ENCODE measurements around the gene KIF19. TPM values are rescaled to one million over a fixed set of nuclear protein-coding genes. Genes with fewer than 3 reads are reported as not detected.

KIF19 gene
- total and polyA plus RNA-seq, 4 donors = 4.4 to 5.1 TPM; not detected in 2

GRCh38 chr17:74332017-74332650 is 6.1 kb downstream of the KIF19 start:
- H3K27me3 ChIP-seq (ENCODE audit: control insufficient read depth in 1 of 2, insufficient read depth in 2 of 2, low read length in 1 of 2) = no peaks in the 10 kb centered on the region
- intact Hi-C loops (cut with DNase I) = no loop called here
- H3K27ac ChIP-seq (ENCODE audit: low read depth in 1 of 2, low read length in 2 of 2) = no peak overlapping the region

GRCh38 chr17:74332763-74333283 is 6.8 kb downstream of the KIF19 start:
- intact Hi-C loops (cut with DNase I) = no loop called here
- no peak for ATAC-seq (ENCODE audit: low FRiP score)
- no peak for DNase-seq
- 39 to 42% methylated on average over 11 of the region's 11 CpGs for WGBS, 2 donors
- Histone ChIP-seq H3K4me1 (ENCODE audit: control insufficient read depth in 1 of 2, insufficient read depth in 2 of 2, low read length in 2 of 2) (no peaks in the 10 kb centered on the region), H3K9me3 (ENCODE audit: control insufficient read depth, low read length) (peaks cover 6% of the 10 kb centered on the region), H3K27me3 (ENCODE audit: control insufficient read depth in 1 of 2, insufficient read depth in 2 of 2, low read length in 1 of 2) (no peaks in the 10 kb centered on the region), H3K4me3 (ENCODE audit: low read length in 2 of 2) (no peak overlapping the region), H3K27ac (ENCODE audit: low read depth in 1 of 2, low read length in 2 of 2) (no peak overlapping the region), H3K36me3 (ENCODE audit: control insufficient read depth in 1 of 2, insufficient read depth in 2 of 2, low read length in 1 of 2) (no peaks in the 10 kb centered on the region)

More at GRCh38 chr17:74332017-74332650, 6.1 kb downstream of the KIF19 start:
- Histone ChIP-seq H3K4me1 (ENCODE audit: control insufficient read depth in 1 of 2, insufficient read depth in 2 of 2, low read length in 2 of 2) (no peaks in the 10 kb centered on the region), H3K36me3 (ENCODE audit: control insufficient read depth in 1 of 2, insufficient read depth in 2 of 2, low read length in 1 of 2) (no peaks in the 10 kb centered on the region), H3K9me3 (ENCODE audit: control insufficient read depth, low read length) (peaks cover 6% of the 10 kb centered on the region), H3K4me3 (ENCODE audit: low read length in 2 of 2) (no peak overlapping the region)
- ATAC-seq (ENCODE audit: low FRiP score) = no peak
- 62 to 66% methylated on average over 7 of the region's 7 CpGs for whole genome bisulfite sequencing, 2 donors
- no peak for DNase-seq

GRCh38 chr17:74334393-74335039 is 8.5 kb downstream of the KIF19 start:
- intact Hi-C loops (cut with DNase I) = no loop called here
- no peaks in the 10 kb centered on the region for H3K4me1 ChIP-seq (ENCODE audit: control insufficient read depth in 1 of 2, insufficient read depth in 2 of 2, low read length in 2 of 2)
- ATAC-seq (ENCODE audit: low FRiP score) (no peak), DNase-seq (no peak)
- WGBS, 2 donors = 83 to 85% methylated on average over 2 of the region's 2 CpGs
- no peaks in the 10 kb centered on the region for H3K36me3 ChIP-seq (ENCODE audit: control insufficient read depth in 1 of 2, insufficient read depth in 2 of 2, low read length in 1 of 2)
- no peaks in the 10 kb centered on the region for H3K27me3 ChIP-seq (ENCODE audit: control insufficient read depth in 1 of 2, insufficient read depth in 2 of 2, low read length in 1 of 2)
- no peak overlapping the region for H3K27ac ChIP-seq (ENCODE audit: low read depth in 1 of 2, low read length in 2 of 2)
- no peak overlapping the region for H3K4me3 ChIP-seq (ENCODE audit: low read length in 2 of 2)
- H3K9me3 ChIP-seq (ENCODE audit: control insufficient read depth, low read length) = peaks cover 6% of the 10 kb centered on the region

GRCh38 chr17:74335529-74336062 is 9.6 kb downstream of the KIF19 start:
- Histone ChIP-seq H3K27me3 (ENCODE audit: control insufficient read depth in 1 of 2, insufficient read depth in 2 of 2, low read length in 1 of 2) (no peaks in the 10 kb centered on the region), H3K4me3 (ENCODE audit: low read length in 2 of 2) (no peak overlapping the region), H3K4me1 (ENCODE audit: control insufficient read depth in 1 of 2, insufficient read depth in 2 of 2, low read length in 2 of 2) (no peaks in the 10 kb centered on the region), H3K27ac (ENCODE audit: low read depth in 1 of 2, low read length in 2 of 2) (no peak overlapping the region), H3K36me3 (ENCODE audit: control insufficient read depth in 1 of 2, insufficient read depth in 2 of 2, low read length in 1 of 2) (no peaks in the 10 kb centered on the region), H3K9me3 (ENCODE audit: control insufficient read depth, low read length) (peaks cover 6% of the 10 kb centered on the region)
- 79 to 83% methylated on average over 5 of the region's 5 CpGs for WGBS, 2 donors
- DNase-seq (no peak), ATAC-seq (ENCODE audit: low FRiP score) (no peak)
- intact Hi-C loops (cut with DNase I) = no loop called here

- no peaks in the 10 kb centered on the region for H3K36me3 ChIP-seq (ENCODE audit: control insufficient read depth in 1 of 2, insufficient read depth in 2 of 2, low read length in 1 of 2)
- no peaks in the 10 kb centered on the region for H3K4me1 ChIP-seq (ENCODE audit: control insufficient read depth in 1 of 2, insufficient read depth in 2 of 2, low read length in 2 of 2)
- ATAC-seq (ENCODE audit: low FRiP score) (no peak), DNase-seq (no peak)
- no peaks in the 10 kb centered on the region for H3K27me3 ChIP-seq (ENCODE audit: control insufficient read depth in 1 of 2, insufficient read depth in 2 of 2, low read length in 1 of 2)
- H3K27ac ChIP-seq (ENCODE audit: low read depth in 1 of 2, low read length in 2 of 2) = no peak overlapping the region
- WGBS, 2 donors = 79 to 86% methylated on average over 7 of the region's 7 CpGs
- H3K4me3 ChIP-seq (ENCODE audit: low read length in 2 of 2) = no peak overlapping the region
- peaks cover 6% of the 10 kb centered on the region for H3K9me3 ChIP-seq (ENCODE audit: control insufficient read depth, low read length)
- intact Hi-C loops (cut with DNase I) = no loop called here
These were observed 10.3 kb downstream of the KIF19 start for GRCh38 chr17:74336307-74336706.

- no peaks in the 10 kb centered on the region for H3K27me3 ChIP-seq (ENCODE audit: control insufficient read depth in 1 of 2, insufficient read depth in 2 of 2, low read length in 1 of 2)
- DNase-seq (no peak), ATAC-seq (ENCODE audit: low FRiP score) (no peak)
- 65 to 66% methylated on average over 12 of the region's 12 CpGs for WGBS, 2 donors
- peaks cover 6% of the 10 kb centered on the region for H3K9me3 ChIP-seq (ENCODE audit: control insufficient read depth, low read length)
- H3K4me1 ChIP-seq (ENCODE audit: control insufficient read depth in 1 of 2, insufficient read depth in 2 of 2, low read length in 2 of 2) = no peaks in the 10 kb centered on the region
- no peak overlapping the region for H3K27ac ChIP-seq (ENCODE audit: low read depth in 1 of 2, low read length in 2 of 2)
- intact Hi-C loops (cut with DNase I) = no loop called here
- no peak overlapping the region for H3K4me3 ChIP-seq (ENCODE audit: low read length in 2 of 2)
- H3K36me3 ChIP-seq (ENCODE audit: control insufficient read depth in 1 of 2, insufficient read depth in 2 of 2, low read length in 1 of 2) = no peaks in the 10 kb centered on the region
These were observed 11.9 kb downstream of the KIF19 start for GRCh38 chr17:74337834-74338500.

GRCh38 chr17:74339537-74340195 is 13.6 kb downstream of the KIF19 start:
- H3K9me3 ChIP-seq (ENCODE audit: control insufficient read depth, low read length) = peaks cover 2% of the 10 kb centered on the region
- no peak overlapping the region for H3K4me3 ChIP-seq (ENCODE audit: low read length in 2 of 2)
- no peak for ATAC-seq (ENCODE audit: low FRiP score)

GRCh38 chr17:74340470-74341023 is 14.5 kb downstream of the KIF19 start:
- intact Hi-C loops (cut with DNase I) = no loop called here
- Histone ChIP-seq H3K36me3 (ENCODE audit: control insufficient read depth in 1 of 2, insufficient read depth in 2 of 2, low read length in 1 of 2) (no peaks in the 10 kb centered on the region), H3K4me1 (ENCODE audit: control insufficient read depth in 1 of 2, insufficient read depth in 2 of 2, low read length in 2 of 2) (no peaks in the 10 kb centered on the region), H3K4me3 (ENCODE audit: low read length in 2 of 2) (no peak overlapping the region), H3K9me3 (ENCODE audit: control insufficient read depth, low read length) (no peaks in the 10 kb centered on the region), H3K27ac (ENCODE audit: low read depth in 1 of 2, low read length in 2 of 2) (no peak overlapping the region), H3K27me3 (ENCODE audit: control insufficient read depth in 1 of 2, insufficient read depth in 2 of 2, low read length in 1 of 2) (no peaks in the 10 kb centered on the region)
- DNase-seq = no peak
- 71 to 75% methylated on average over 13 of the region's 13 CpGs for WGBS, 2 donors
- ATAC-seq (ENCODE audit: low FRiP score) = no peak

More at GRCh38 chr17:74339537-74340195, 13.6 kb downstream of the KIF19 start:
- no peaks in the 10 kb centered on the region for H3K36me3 ChIP-seq (ENCODE audit: control insufficient read depth in 1 of 2, insufficient read depth in 2 of 2, low read length in 1 of 2)
- no peak overlapping the region for H3K27ac ChIP-seq (ENCODE audit: low read depth in 1 of 2, low read length in 2 of 2)
- DNase-seq = no peak
- WGBS, 2 donors = 81% methylated on average over 19 of the region's 19 CpGs
- H3K4me1 ChIP-seq (ENCODE audit: control insufficient read depth in 1 of 2, insufficient read depth in 2 of 2, low read length in 2 of 2) = no peaks in the 10 kb centered on the region
- intact Hi-C loops (cut with DNase I) = no loop called here
- H3K27me3 ChIP-seq (ENCODE audit: control insufficient read depth in 1 of 2, insufficient read depth in 2 of 2, low read length in 1 of 2) = no peaks in the 10 kb centered on the region

Measured in aorta (tissue), 5 donors.